Kidney epithelial cell (primary cell): Measurements from ENCODE around the gene IRF6. TPM values are rescaled to one million over a fixed set of nuclear protein-coding genes. Genes with fewer than 3 reads are reported as not detected.

Source experiments
- DNase-seq: peaks from one replicate; pipeline ENCODE4 v3.0.0-alpha.2; 2010; ENCODE audit warnings: low read depth
- H3K27me3 ChIP-seq: 2 replicates; pipeline ENCODE4 v1.6.0; 2011; ENCODE audit warnings: low read length; ENCODE audit not compliant: control insufficient read depth, insufficient read depth
- H3K36me3 ChIP-seq: 2 replicates; pipeline ENCODE4 v1.5.1; 2011; ENCODE audit warnings: low read length; ENCODE audit not compliant: control insufficient read depth, insufficient read depth
- H3K4me3 ChIP-seq: 2 replicates; pipeline ENCODE4 v1.5.1; 2011; ENCODE audit warnings: low read depth, mild to moderate bottlenecking, control low read depth, low read length
- total RNA-seq: library from RNA; depleted of rRNA; stranded (reverse); fragments of >200 nt; gene quantifications from 2 replicates; pipeline ENCODE4 v1.2.3, GENCODE V29; 2015
- TF ChIP-seq, protein P1 (sequence below): IDR thresholded peaks from 2 replicates; pipeline ENCODE4 v1.5.1; 2011; ENCODE audit warnings: mild to moderate bottlenecking, moderate library complexity, low read length, control low read depth, inconsistent platforms; ENCODE audit not compliant: insufficient read depth, poor library complexity, severe bottlenecking

IRF6 gene
- total RNA-seq, 1 donor from 2014 or later = 90.1 TPM

DNA sequence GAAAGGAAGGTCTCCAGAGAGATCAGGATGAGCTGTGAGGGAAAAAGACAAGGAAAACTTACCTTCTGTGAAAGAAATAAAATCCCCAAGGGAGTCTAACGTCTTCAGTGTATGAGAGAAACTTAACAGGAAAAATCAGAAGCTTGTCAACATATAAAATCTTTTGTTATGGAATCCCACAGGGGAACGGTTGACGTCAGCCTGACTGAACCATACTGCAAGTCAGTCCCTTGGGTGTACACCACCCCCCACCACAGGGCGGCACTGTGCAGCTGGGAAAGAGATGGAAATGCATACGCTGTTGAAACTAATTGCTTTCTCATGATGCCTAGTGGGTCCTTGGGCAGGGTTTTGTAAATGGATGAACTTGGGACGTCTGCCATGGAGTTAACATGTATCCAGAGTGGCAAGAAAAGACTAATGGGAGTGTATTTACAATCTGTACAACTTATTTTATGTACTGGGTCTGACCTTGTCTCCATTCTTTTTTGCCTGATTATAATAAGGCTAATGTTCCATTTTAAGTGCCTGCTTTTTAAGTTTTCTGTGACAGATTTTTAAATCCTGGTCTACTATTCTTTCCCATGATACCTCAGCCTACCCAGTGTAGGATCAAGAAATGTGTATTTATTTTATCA is 44.5 kb upstream of the IRF6 start:
- TF ChIP-seq, protein P1, sequence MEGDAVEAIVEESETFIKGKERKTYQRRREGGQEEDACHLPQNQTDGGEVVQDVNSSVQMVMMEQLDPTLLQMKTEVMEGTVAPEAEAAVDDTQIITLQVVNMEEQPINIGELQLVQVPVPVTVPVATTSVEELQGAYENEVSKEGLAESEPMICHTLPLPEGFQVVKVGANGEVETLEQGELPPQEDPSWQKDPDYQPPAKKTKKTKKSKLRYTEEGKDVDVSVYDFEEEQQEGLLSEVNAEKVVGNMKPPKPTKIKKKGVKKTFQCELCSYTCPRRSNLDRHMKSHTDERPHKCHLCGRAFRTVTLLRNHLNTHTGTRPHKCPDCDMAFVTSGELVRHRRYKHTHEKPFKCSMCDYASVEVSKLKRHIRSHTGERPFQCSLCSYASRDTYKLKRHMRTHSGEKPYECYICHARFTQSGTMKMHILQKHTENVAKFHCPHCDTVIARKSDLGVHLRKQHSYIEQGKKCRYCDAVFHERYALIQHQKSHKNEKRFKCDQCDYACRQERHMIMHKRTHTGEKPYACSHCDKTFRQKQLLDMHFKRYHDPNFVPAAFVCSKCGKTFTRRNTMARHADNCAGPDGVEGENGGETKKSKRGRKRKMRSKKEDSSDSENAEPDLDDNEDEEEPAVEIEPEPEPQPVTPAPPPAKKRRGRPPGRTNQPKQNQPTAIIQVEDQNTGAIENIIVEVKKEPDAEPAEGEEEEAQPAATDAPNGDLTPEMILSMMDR = peak; percentile 86
- no peak for DNase-seq
- Histone ChIP-seq H3K36me3 (no peaks in the 10 kb centered on the region), H3K4me3 (no peak overlapping the region), H3K27me3 (no peaks in the 10 kb centered on the region)

DNA sequence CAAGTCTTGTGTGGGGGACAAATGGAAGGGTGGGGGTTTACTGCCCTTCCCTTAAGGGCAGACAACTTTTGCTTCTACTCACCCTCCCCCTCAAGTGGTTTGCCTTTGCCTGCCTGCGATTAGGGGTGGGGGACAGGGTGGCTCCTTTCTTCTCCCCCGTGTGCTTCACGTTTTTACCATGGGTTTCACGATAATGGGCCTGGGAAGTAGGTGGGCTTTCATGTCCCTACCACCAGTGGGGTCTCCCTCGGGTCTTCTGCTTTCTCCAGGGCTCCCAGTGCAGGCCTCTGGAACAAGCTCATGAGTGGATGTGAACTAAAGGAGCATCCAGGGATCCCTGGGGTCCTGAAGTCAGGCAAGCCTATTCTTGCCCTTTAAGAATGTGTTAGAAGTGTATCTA is 43.4 kb upstream of the IRF6 start:
- DNase-seq = no peak
- no peak overlapping the region for H3K4me3 ChIP-seq
- H3K36me3 ChIP-seq = no peaks in the 10 kb centered on the region
- no peaks in the 10 kb centered on the region for H3K27me3 ChIP-seq
- TF ChIP-seq, protein P1 = no peak

DNA sequence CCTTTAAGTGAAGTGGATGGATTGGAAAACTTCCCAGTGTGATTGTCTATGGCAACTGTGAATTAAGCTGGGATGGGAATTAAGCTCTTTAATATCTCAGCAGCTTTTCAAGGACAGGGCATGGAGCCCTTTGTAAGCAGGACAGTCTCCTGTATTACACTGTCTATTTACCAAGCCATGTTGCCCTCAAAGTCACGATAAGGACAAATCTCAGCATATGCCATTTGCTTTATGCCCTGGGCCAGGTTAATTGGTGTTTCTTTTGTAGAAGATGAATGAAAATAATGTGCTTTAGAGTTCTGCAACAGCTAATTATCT is 39.4 kb upstream of the IRF6 start:
- Histone ChIP-seq H3K36me3 (peaks cover 4% of the 10 kb centered on the region), H3K4me3 (no peak overlapping the region), H3K27me3 (no peaks in the 10 kb centered on the region)
- TF ChIP-seq, protein P1 = no peak
- no peak for DNase-seq

DNA sequence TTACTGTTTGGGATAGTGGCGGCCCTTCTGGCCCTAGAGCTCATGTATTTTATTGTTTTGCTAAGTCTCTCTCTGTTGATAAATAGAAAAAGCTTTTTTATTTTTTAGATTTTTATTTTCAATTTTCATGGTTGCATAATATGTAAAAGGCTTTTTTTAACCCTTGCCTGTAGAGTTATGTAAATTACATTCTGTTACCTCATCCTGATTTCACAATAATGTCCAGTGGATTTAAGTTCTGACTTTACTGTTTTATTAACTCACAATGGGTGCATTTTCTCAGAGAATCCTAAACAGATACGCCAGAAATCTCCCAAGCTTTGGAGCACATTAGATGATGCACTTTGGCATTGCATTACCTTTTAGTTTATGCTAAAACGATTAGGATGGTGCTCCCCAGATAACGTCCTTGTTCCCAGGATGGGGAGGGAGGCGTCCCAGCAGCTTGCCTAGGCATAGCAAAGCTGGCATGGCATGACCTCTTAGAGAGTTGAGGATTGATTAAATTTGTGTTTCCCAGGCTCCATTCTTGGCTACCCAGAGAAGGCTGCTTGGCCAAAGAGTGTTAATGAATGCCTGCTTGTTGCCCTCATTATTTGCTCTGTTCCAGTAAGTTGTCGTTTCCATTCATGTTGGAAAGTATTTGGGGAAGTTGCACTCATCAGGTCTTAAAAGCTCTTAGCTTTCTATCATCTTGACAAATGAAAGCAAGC is 38.9 kb upstream of the IRF6 start:
- TF ChIP-seq, protein P1 = no peak
- H3K36me3 ChIP-seq = peaks cover 4% of the 10 kb centered on the region
- H3K4me3 ChIP-seq = no peak overlapping the region
- no peaks in the 10 kb centered on the region for H3K27me3 ChIP-seq
- no peak for DNase-seq

DNA sequence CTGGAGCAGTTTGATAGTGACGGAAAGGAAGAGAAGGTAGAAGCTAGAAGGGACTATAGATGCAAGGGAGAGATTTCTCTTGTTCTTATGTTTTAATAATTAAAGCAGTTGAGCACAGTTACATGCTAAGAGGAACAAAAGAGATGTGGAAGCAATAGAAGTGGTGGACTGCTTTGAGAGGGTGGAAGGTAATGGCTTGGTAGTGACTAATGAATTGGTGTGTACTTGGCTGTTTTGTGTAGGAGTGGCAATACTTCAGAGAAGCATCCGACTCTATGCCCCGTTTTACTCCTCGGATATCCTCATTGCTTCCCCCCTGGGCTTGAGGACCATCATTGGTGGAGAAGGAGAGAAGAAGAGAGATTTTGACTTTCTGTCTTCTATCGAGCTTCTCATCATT is 34.7 kb upstream of the IRF6 start:
- Histone ChIP-seq H3K27me3 (no peaks in the 10 kb centered on the region), H3K4me3 (no peak overlapping the region), H3K36me3 (peaks cover 6% of the 10 kb centered on the region)
- no peak for DNase-seq
- TF ChIP-seq, protein P1 = no peak
